Stimulated activated CD8-positive, alpha-beta memory T cell treated with anti-CD3 and anti-CD28 coated beads, Interleukin-7, amount 100 ng/mL, for 24 hours (primary cell): ENCODE results near the gene SSBP4.

ENCODE experiments used
- DNase-seq: peaks from one replicate; pipeline ENCODE4 v3.0.0-alpha.2; 2020; ENCODE audit warnings: low read depth

Gene SSBP4

DNA sequence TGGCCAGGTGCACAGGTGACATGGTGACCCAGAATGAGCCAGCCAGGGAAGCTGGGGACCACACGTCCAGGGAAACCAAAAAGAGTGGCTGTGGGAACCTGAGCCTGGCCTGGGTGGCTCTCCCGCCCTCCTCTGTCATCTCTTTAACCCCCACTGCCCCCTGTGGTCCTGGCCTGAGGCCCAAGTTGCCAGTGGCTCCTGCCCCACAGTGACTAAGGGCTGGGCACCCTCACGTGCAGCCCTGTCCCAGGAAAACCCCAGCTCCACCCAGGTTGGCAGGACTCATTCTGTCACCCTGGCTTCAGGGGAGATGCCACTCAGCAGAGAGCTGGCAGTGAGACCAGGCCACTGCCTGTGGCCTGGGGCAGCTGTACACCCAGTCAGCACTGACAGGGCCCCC, 49.3 kb downstream of the SSBP4 start:
- DNase-seq, result no peak

- DNase-seq, result peak; percentile 41
These were observed 50.1 kb downstream of the SSBP4 start for GRCh38 chr19:18469069-18469846.

DNA sequence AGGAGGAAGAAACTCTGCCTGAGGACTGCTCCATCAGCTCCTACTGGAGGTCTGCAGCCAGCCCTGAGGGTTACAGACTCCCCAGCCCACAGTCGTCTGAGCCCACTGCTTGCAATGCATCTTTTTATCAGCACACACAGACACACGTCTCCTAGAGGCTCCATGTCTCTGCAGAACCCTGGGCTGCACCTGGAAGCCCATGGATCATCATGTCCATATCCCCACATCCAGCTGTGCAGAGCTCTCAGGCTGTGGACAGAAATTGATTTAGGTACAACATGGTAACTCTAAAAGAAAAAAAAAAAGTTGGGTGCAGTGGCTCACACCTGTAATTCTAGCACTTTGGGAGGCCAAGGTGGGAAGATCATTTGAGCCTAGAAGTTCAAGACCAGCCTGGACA, 51.6 kb downstream of the SSBP4 start:
- no peak for DNase-seq

DNA sequence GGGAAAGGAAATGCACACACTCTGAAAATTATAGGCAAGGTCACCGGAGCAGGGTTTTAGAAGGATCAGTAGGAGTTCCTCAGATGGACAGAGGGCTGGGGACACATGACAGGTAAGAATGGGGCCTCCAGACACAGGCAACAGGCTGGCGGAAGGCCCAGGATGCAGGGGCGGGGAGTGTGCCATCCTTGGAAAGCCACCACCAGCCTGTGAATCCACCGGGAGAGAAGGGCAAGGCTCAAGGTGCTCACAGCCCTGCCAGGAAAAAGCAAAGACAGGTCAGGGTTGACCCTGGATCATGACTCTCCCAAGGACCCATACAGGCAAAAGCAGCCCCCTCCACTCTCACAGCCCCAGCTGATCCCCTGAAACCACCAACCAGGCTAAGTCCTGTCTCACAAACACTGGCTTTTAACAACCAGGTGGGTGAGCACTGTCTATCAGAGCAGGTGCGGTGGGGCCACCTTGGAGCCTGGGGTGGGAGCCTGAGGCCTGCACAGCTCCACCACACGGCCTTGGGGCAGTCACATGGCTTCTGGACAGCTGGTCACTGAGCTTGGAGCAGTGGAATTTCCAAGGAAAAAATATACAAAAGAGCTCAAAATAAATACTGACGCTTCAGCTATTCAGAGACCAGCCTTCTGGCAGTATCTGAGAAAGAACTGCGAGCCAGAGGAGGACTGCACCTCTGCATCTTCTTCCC, 54.0 kb downstream of the SSBP4 start:
- no peak for DNase-seq

GRCh38 chr19:18473706-18474087, 54.5 kb downstream of the SSBP4 start:
- DNase-seq, result no peak

GRCh38 chr19:18474366-18474887, 55.2 kb downstream of the SSBP4 start:
- DNase-seq, result no peak

- DNase-seq, result no peak
These were observed 55.8 kb downstream of the SSBP4 start for GRCh38 chr19:18475004-18475453.

DNA sequence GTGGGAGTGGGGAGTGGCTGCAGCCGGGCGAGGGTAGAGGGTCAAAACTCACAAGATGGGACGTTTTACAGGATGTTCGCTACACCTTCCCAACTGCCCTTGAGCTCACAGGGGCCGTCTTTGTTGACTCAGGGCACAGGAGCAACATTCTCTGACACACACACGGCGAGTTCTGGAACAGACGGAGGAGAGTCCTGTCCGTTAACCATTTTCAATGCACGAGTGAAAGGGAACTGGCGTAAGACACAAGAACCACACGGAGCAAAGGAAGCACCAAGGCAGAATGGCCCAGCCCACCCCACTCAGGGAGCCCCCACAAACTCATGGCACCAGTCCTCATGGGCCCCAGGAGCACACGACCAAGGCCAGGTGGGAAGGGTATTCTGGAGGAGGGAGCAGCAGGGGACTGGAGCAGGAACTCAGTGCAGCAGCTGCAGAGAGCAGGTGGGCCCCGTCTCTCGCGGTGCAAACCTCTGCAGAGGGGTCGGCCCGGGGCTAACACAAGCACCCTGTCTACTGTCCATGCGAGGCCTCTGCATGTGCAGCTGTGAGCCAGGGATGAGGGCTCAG, 56.6 kb downstream of the SSBP4 start:
- DNase-seq, result no peak

DNA sequence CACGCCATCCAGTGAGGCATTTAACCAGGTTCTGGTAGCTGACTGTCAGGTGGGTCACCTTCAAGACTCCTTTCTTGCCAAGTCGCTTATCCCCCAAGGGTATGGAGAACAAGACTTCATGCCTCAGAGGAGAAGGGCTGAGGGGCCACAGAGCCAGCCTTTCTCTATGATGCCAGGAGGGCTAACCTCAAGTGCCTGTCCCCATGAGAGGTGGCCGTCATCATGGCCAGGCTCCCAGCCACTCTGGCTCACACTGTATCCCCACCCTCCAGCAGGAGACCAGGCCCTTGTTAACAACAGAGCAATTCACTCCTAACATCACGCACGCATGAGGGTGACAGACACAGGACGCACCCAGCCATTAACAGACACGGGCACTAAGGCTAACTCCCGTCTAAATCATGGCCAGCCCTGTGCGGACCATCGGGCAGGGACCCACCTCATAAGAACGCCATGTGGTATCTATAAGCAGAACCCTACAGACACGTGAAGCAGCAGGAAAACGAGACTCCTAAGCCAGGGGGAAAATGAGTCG, 57.4 kb downstream of the SSBP4 start:
- DNase-seq, result no peak

DNA sequence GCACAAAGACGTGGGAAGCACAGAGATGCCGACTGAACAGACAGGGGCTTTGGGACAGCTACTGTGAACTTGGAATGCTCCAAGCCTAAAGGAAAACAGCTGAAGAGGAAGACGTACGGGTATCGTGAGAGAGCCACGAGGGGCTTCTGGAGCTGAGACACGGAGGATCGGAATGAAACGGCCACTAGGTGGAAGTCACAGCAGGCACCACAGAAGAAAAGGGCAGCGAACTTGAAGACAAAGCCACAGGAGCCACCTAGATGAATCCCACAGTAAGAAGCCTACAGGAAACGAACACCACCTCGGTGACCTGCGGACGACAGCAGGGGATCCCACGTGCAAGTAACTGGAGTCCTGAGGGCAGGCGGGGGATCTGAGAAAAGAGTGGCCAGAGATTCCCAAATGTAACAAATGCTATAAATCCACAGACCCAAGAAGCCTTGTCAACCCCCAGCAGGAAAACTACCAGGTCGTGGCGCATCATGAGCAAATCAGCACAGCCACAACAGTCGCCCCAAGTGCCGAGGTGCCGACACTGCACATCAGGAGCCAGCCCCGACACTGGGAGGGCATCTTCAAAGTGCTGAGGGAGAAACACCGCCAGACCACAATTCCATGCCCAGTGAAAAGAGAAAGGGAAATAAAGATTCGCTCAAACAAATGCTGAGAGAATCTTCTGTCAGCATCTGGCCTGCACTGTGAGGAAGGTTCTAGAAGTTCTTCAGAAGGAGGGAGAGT, 58.0 kb downstream of the SSBP4 start:
- no peak for DNase-seq

- no peak for DNase-seq
These were observed 58.8 kb downstream of the SSBP4 start for GRCh38 chr19:18477974-18478373.

DNA sequence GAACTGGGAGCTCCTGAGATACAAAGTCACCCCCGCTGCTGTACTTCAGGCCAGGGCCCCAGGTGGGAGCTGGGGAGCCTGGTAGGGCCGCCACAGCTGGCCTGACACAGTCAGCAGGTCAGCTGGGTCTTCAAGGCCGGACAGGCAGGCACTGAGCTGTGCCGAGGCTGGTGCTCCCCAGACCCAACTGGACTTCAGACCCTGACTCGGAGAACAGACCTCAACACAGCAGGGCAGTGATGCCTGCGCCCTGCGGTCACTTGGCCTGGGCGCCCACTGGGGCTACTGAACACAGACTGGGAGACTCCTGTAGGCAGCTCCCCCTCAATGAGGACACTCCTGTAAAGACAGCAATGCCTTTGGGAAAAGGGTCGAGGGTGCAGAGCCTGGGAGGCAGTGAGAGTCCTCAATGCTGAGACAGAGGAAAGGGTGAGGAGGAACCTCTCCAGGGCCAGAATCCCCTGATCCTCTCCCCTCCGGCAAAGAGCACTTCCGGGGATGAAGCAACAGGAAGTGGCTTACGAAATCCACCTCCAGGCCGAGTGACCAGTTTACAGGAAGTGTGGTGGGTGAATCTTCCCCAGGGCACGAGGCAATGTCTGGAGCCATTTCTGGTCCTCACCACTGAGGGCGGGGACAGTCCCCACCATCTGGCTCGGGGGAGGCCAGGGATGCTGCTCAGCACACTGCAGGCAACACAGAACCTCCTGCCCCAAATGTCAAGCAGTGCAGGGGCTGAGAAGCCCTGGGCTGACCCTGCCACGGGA, 59.5 kb downstream of the SSBP4 start:
- DNase-seq, result peak; percentile 33

- DNase-seq, result no peak
These were observed 61.0 kb downstream of the SSBP4 start for GRCh38 chr19:18480006-18480691.

- no peak for DNase-seq
These were observed 62.5 kb downstream of the SSBP4 start for GRCh38 chr19:18481505-18482222.

DNA sequence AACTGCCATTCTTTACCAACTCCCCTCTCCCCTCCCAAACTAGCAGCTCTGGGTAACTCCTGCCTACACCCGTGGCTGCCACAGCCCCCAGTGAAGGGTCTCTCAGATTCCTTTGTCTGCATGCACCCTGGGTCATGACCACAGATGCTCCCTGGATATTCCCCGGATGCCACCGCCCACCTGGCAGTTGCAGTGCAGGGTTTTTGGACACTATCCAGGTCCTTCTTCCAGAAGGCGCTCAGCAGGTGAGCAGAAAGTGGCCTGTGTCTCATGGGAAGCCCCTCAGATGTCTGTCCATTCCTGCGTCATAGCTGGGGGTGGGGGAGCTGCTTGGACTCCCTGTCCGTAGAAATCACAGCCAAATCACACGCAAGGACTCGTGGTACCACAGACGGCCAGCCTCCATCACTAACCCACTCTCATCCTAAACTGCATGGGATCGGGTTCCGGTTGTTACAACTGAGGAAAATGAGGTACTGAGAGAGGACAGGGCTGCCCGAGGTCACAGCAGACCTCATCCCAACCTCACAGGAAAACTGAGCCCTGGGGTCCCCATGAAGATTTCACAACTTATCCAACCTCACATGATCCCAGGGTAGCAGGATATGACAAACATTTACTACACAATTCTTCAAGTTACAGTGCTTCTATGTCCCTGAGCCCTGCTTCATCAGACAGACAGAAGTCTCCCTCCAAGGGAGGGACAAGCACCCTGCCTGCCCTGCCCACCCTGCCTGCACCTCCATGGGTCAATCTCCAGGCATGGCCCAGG, 64.1 kb downstream of the SSBP4 start:
- no peak for DNase-seq
